GM12891 (cell line): ENCODE measurements around the gene SKA3.
A peak's percentile ranks its signal among the peaks of the same experiment; 100 is the strongest.

Experiments
- DNase-seq: peaks from one replicate; pipeline ENCODE4 v3.0.0; 2011; ENCODE audit warnings: low spot score; ENCODE audit not compliant: insufficient read length
- FAIRE-seq: peaks from 2 replicates; lab custom pipeline; 2011; peaks lifted over from hg19 to GRCh38; lab: Jason Lieb, UNC
- PAX5 ChIP-seq: IDR thresholded peaks from 2 replicates; pipeline ENCODE4 v1.6.1; 2011; ENCODE audit warnings: low read length, moderate library complexity, mild to moderate bottlenecking; ENCODE audit not compliant: insufficient read depth, severe bottlenecking
- POLR2A ChIP-seq: IDR thresholded peaks from 2 replicates; pipeline ENCODE4 v1.6.1; 2011; ENCODE audit warnings: low read depth, low read length, control low read depth
- POLR2AphosphoS5 ChIP-seq: IDR thresholded peaks from 2 replicates; pipeline ENCODE4 v1.6.1; 2011; ENCODE audit warnings: low read depth, low read length, control low read depth
- POU2F2 ChIP-seq: IDR thresholded peaks from 2 replicates; pipeline ENCODE4 v1.6.1; 2011; ENCODE audit warnings: low read depth, mild to moderate bottlenecking, control low read depth, low read length, moderate library complexity
- SPI1 ChIP-seq: IDR thresholded peaks from 2 replicates; pipeline ENCODE4 v1.6.1; 2011; ENCODE audit warnings: low read depth, low read length, control low read depth
- TAF1 ChIP-seq: IDR thresholded peaks from 2 replicates; pipeline ENCODE4 v1.6.1; 2011; ENCODE audit warnings: low read depth, low read length, control low read depth

The SKA3 gene

DNA sequence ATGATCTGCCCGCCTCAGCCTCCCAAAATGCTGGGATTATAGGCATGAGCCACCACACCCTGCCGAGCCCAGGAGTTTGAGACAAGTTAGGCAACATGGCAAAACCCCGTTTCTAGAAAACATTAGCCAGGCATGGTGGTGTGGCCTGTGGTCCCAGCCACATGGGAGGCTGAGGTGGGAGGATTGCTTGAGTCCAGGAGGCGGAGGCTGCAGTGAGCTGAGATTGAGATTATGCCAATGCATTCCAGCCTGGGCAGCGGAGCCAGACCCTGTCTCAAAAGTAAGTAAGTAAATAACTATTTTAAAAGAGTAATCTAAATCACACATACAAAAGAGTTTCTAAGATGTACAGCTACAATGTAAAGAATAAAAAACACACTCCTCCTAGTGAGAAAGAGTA is 41.9 kb downstream of the SKA3 start:
- FAIRE-seq (no peak), DNase-seq (no peak)
- TF ChIP-seq POLR2AphosphoS5 = no peak
- no peak for TF ChIP-seq TAF1
- TF ChIP-seq SPI1 = no peak
- TF ChIP-seq POLR2A = no peak
- no peak for TF ChIP-seq POU2F2
- TF ChIP-seq PAX5 = no peak

DNA sequence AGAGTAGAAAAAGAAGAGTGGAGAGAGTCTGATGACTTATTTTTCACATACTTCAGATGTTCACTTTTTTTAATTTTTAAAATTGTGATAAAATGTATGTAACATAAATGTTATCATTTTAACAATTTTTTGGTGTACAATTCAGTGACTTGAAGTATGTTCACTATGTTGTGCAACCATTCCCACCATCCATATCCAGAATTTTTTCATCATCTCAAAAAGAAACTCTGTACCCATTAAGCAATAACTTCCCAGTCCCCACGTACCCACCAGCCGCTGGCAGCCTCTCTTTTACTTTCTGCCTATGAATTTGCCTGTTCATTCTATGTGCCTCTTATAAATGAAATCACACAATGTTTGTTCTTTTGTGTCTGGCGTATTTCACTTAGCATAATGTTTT is 43.3 kb downstream of the SKA3 start:
- no peak for TF ChIP-seq TAF1
- TF ChIP-seq SPI1 = no peak
- TF ChIP-seq PAX5 = no peak
- no peak for TF ChIP-seq POU2F2
- TF ChIP-seq POLR2AphosphoS5 = no peak
- TF ChIP-seq POLR2A = no peak
- no peak for DNase-seq
- FAIRE-seq = no peak

DNA sequence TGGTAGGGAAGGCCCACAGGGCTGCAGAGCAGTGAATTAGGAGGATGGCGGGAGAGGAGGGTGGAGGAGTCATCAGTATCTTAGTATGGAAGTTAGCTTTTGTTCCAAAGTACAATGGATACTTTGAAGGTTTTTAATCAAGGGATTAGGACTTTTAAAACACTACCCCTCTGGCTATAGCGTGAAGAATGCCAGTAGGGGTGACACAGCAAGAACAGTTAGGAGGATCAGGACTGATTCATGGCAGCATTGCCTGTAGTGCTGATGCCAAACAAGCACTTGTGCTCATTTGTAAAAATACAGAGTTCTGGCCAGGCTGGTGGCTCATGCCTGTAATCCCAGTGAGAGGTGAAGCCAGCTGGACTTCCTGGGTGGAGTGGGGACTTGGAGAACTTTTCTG is 46.2 kb downstream of the SKA3 start:
- no peak for DNase-seq
- FAIRE-seq = peak; percentile 33

DNA sequence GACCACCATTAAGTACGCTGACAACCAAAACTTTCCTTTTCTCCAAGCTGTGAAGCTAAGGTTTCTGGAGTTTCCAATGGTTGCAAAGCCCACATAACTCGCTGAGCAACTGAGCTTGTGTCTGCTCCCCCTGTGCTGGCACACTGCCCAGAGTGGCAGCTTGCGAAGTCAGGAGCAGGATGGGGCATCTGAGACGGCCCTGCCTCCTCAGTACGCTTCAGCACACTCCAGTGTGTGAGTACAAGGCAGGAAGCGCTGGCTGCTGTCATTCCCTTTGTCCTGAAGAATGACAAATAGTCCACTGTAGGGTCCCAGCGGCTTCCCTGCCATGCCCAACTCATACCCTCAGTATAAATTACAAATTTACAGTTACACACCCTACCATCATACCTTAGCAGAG is 51.5 kb downstream of the SKA3 start:
- DNase-seq (no peak), FAIRE-seq (no peak)
- TF ChIP-seq PAX5 (no peak), TAF1 (no peak), POLR2A (no peak), POLR2AphosphoS5 (no peak), POU2F2 (no peak), SPI1 (no peak)

More for the DNA sequence above, 46.2 kb downstream of the SKA3 start:
- TF ChIP-seq POLR2A = no peak
- no peak for TF ChIP-seq PAX5
- no peak for TF ChIP-seq POU2F2
- no peak for TF ChIP-seq POLR2AphosphoS5
- TF ChIP-seq TAF1 = no peak
- TF ChIP-seq SPI1 = no peak

DNA sequence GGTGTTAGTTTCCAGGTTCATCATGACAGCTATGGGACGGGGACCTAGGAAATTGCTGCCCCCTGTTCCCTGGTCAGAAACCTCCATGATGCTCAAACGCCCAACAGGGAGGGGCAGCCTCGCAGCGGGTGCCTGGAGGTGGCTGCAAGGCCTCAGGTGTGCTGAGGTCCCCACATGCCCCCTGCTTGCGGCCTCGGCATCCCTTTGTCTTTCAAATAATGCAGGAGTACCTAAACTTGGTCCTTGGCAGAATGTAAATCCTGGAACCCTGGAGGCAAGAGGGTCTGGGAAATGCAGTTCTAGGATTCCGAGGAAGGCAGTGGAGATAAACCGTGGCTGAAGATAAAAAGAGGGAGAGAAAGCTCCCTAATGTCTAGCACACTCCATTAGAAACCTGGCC is 52.4 kb downstream of the SKA3 start:
- DNase-seq (no peak), FAIRE-seq (no peak)
- TF ChIP-seq SPI1 = no peak
- TF ChIP-seq PAX5 = no peak
- TF ChIP-seq POLR2A = no peak
- TF ChIP-seq POLR2AphosphoS5 = no peak
- no peak for TF ChIP-seq TAF1
- no peak for TF ChIP-seq POU2F2

DNA sequence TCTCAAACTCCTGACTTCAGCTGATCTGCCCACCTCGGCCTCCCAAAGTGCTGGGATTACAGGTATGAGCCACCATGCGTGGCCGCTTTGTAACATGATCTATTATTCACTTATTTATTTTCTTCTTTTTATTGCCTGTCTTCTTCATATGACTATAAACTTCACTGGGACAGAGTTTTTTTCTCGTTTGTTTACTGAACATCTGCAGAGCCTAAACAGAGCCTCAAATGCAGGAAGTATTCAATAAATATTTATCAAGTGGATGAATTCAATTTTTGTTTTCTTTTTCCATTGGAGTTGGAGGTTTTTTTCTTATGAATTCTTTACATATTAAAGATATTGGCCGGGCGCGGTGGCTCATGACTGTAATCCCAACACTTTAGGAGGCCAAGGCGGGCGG is 54.7 kb downstream of the SKA3 start:
- no peak for DNase-seq
- no peak for TF ChIP-seq POLR2AphosphoS5
- no peak for FAIRE-seq

DNA sequence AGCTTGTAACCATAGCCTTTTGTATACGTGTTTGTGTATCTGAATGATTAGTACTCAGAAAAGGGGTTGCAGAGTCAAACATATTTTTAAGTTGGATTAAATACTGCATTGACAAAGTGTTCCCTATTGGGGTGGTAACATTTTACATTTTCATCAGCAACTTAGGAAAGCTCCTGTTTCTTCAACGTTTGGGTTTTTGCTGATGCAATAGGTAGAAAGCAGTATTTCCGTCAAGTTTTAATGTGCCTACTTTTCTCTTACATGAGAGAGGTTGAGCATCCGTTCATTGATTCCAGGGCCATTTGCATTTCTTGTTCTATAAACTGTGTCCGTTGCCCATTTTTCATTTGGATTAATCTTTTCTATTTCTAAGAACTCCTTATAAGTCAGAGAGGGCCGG is 56.2 kb downstream of the SKA3 start:
- DNase-seq (no peak), FAIRE-seq (no peak)
- TF ChIP-seq POU2F2 (no peak), SPI1 (no peak), TAF1 (no peak), POLR2A (no peak), PAX5 (no peak), POLR2AphosphoS5 (no peak)

DNA sequence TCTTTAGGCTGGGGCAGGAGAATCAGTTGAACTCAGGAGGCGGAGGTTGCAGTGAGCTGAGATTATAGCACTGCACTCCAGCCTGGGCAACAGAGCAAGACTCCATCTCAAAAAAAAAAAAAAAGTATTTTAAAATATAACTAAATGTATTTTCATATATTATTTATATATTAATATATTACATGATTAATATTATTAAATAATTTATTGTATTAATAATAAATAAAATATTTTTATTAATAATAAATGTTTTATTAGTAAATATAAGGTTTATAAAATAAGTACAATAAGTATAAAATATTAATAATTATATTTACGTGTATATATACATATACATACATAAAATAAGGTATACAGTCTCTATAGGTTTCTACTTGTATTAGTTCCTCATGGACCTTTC is 56.8 kb downstream of the SKA3 start:
- FAIRE-seq (no peak), DNase-seq (no peak)
- TF ChIP-seq POLR2A (no peak), POLR2AphosphoS5 (no peak), SPI1 (no peak), TAF1 (no peak), PAX5 (no peak), POU2F2 (no peak)

DNA sequence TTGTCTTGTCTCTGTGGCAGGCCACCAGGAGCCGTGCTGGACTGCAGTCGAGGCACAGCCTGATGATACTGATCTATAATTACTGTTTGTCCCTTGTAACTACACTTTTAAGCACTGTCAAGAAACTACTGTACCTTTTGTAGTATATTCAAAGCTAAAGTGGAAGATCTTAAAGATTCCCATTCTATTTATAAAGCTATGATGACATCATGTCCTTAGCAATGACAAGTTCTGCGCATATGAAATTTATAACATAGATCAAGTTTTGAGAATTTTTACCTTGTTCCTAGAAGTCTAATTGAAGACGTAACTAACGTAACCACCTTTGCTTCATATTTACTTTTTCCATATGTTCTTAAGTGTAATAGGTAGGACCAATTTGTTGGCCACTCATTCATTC is 58.2 kb downstream of the SKA3 start:
- FAIRE-seq = no peak
- no peak for DNase-seq
- TF ChIP-seq POLR2A = no peak
- TF ChIP-seq POU2F2 = no peak
- TF ChIP-seq TAF1 = no peak
- no peak for TF ChIP-seq PAX5
- TF ChIP-seq POLR2AphosphoS5 = no peak
- TF ChIP-seq SPI1 = no peak

DNA sequence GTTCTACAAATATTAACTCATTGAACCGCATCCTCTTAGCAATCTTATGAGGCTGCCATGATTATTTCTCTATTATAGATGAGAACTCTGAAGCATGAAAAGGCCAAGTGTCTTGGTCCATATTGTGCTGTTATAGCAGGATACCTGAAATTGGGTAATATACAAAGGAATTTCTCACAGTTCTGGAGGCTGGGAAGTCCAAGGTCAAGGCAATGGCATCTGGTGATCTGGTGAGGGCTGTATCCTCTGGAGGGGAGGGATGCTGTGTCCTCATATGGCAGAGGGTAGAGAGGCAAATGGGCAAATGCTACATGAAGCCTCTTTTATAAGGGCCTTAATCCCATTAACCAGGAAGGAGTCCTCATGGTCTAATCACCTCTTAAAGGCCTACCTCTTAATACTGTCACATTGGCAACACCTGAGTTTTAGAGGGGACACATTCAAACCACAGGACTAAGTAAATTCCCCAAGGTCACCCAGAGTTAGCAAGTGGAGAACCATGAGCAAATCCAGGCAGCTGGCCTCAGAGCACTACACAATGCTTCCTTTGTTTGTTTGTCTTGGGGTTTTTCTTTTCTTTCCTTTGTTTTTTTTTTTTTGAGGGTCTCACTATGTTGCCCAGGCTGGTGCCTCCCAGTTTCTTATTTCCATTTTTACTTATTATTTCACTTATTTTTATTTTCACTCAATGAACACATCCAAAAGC is 59.1 kb downstream of the SKA3 start:
- DNase-seq (no peak), FAIRE-seq (no peak)
- TF ChIP-seq POLR2AphosphoS5 (no peak), SPI1 (no peak), POU2F2 (no peak), TAF1 (no peak), PAX5 (no peak), POLR2A (no peak)
